NCI-H1417 (cell line): ENCODE results near the gene TMEM150B.
A peak's percentile ranks its signal among the peaks of the same experiment; 100 is the strongest.

ENCODE experiments used
- DNase-seq, 3 experiments: peaks; one replicate each; lab custom pipeline; 2025; lab: John Stamatoyannopoulos, UW

Gene TMEM150B

DNA sequence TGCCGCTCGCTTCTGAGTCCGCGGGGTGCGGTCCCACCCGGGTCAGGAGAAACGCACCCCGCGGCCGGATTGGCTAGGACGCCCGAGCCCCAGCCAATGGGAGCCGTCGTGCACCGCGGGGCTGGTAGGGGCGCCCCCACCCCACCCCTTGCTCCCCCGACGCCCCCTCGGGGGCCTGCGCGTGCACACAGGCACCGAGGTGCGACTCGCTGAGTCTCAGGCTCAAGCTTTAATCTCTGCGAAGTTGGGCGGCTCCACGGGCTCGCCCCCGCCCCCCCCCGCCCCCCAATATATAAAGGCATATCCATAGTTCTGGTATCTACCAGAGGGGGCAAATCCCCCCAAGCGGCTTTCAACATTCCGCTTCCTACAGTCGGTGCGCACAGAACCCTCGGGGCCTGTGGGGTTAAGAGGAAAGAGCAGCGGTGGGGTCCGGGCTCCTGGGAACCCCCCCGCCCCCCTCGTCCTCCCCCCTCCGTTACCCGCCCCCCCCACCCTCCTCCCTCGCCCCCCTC is 29.6 kb upstream of the TMEM150B start, which contains the start of gene COX6B2:
COX6B2 (minus strand) TSS at position 22 of the 515 bp plus-strand sequence. CDS start 198 bp downstream, outside the sequence.
- no peak for DNase-seq

- peak; percentile 55 to 62 (median 59) for DNase-seq
These were observed 28.9 kb upstream of the TMEM150B start for GRCh38 chr19:55353803-55354697.

DNA sequence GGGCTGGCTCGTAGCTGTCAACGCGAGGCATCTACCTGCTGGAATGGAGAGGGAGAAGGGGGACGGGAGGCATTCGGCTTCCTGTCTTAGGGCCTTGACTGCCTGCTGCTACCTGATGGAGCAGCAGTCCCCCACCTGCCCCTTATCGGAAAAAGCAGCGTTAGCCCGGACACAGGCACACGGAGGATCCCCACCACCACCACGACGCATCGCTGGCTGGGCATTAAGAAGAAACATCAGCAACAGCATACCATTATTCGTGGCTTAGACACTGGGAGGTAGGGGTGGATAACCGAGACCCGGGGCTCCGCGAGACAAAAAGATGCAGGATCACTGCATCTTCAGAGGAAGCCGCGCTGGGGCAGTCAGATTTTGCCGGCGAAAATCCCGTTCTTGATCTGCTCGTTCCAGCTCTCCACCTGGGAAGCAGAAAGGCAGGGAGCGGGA is 28.2 kb upstream of the TMEM150B start:
- DNase-seq: peak in 1 of 3 experiments; percentile 47

DNA sequence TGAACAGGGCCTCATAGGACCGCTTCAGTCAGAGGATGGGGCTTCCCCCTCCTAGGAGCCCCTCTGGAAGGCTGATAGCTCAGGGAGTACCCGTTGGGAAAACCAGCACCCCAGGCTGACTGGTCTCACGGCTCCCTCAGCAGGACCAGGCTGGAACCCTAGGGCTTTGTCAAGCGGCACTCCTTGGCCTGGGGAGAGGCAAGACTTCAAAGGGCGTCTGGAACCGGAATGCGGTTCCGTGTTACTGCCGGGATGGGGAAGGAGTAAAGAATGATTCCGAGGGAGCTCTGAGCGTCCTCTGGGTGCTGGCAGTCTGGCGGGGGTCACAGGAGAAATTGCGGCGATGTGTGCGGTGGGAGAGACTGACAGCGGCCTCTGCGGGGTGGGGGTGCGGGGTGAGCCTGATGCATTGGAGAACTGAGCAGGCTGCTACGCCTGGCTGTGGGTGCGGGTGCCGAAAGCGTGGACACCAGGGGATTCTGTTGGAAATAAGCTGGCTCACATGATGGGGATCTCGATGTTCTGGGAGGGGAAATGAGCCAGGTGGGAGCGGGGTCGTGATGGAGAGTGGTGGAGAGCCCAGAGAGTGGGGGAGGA is 27.5 kb upstream of the TMEM150B start:
- no peak for DNase-seq

DNA sequence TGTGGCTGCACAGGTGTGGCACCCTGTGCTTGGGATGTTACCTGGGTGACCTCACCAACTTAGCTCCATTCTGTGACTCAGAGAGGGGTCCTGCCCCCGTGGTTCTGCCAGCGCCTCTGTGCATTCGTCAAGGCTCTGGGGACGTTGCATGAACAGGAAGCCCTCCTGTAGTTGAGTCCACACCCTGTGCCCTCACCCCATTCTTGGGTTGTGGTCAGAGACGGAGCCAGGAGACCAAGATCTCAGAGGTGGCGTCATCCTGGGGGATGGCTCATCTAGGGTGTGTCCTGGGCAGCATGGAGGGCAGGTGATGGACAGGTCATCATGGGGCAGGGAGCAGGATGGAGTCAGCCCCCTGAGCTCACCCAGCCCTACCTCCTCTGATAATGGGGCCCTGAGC is 26.9 kb upstream of the TMEM150B start:
- DNase-seq: no peak

DNA sequence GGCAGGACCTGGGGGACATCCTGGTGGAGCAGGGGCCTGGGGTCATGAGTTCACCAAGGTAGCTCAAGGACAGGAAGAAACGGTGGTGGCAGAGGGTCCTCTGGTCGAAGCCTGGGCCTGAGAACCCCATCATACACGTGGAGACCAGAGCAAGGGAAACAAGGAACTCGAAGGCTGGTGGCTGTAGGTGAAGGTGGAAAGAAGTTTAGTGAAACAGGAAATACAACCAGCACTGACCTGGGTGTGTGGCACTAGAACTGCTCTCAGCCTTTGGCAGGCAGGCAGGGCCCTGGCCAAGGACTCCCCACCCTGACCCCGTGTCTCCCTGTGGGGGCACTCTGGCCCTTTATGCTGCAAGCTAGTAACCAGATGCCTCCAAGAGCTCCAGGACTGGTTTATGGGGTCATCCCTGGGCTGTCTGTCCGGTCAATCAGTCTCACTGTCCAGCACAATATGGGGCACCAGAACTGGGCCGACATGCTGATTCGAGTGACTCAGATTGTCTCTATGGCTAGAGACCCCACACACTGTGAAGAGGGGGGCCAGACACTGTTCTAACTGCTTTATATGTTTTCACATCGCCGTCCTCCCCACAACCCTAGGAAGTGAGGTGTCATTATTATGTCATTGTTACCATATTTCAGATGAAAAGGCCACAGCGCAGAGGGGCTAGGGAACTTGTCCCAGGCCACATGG is 25.6 kb upstream of the TMEM150B start:
- no peak for DNase-seq

- DNase-seq: peak in 1 of 3 experiments; percentile 35
These were observed 23.3 kb upstream of the TMEM150B start for GRCh38 chr19:55348317-55349034.

DNA sequence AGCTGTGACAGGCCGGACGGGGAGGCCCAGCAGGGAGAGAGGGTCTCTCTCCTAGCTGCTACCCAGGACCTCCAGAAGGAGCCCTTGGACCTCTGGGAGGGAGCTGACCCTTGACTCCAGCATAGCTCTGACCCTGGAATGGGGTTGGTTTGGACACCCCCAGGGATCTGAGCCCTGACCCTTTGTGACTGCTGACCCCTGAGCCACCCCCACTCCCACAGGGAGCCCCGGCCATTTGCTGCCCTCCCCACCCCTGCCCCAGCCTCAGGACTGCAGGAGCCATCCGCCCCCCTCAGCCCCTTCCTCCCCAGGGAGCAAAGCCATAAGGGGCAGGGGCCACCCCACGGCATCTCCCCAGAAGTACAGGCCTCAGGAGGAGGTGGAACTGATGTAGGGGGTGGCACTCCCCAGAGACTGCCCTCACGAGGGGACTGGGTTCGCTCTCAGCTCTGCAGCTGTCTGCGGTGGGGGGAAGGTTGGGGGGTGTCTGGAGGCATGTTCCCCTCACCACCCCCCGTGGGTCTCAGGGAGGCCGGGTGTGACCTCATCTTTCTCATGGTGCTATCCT is 22.4 kb upstream of the TMEM150B start:
- DNase-seq: no peak

DNA sequence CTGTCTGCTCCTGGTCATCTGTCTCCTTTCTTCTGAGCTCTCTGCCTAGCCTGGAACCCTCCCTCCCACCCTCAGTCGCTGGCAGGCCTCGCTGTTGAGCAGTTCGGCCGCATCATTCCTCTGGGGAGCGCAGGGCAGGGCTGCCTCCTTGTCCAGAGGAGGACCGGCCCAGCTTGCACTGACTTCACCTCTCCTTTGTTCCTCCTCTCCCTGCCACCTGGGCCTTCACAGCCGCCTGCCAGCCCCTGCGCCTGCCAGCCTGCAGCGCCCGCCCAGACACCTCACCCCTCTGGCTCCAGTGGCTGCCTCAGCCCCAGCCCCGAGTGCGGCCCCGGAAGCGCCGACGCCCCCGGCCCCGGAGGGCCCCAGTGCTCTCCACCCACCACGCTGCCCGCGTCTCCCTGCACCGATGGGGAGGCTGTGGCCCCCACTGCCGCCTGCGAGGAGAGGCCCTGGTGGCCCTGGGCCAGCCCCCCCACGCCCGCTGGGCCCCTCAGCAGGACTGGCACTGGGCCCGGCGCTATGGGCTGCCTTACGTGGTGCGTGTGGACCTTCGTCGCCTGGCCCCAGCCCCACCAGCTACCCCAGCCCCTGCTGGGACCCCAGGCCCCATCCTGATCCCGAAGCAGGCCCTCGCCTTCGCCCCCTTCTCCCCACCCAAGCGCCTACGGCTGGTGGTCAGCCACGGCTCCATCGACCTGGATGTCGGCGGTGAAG is 21.7 kb upstream of the TMEM150B start:
- DNase-seq: no peak

DNA sequence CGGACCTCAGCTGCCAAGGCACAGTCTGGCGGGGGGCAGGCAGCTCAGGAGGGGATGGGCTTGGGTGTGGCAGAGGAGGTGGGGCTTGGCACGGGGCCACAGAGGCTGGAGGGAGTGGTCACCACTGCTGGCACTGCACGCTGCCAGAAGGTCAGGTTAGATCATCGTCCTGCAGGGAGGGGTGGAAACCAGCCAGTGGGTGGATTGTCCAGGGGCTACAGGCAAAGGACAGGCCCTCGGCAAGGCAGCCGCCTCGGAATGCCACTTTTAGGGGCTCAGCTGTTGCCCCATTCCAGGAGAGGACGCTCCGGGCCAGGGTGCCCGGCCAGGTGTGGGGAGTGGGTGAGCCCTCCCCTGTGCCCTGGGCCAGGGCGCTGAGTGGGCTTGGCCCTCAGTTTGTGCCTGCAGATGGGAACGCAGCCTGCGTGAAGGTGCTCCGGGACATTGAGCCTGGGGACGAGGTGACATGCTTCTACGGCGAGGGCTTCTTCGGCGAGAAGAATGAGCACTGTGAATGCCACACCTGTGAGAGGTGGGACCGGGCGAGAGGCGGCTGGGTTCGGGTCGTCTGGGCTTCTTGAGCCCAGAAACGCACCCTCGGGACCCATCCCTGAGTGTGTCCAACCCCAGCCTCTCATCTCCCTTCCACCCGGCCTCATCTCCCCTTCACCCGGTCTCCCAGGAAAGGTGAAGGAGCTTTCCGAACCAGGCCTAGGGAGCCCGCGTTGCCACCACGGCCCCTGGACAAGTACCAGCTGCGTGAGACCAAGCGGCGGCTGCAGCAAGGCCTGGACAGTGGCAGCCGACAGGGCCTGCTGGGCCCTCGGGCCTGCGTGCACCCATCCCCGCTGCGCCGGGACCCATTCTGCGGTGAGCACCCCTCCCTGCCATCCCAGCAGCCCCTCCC is 20.9 kb upstream of the TMEM150B start:
- no peak for DNase-seq

DNA sequence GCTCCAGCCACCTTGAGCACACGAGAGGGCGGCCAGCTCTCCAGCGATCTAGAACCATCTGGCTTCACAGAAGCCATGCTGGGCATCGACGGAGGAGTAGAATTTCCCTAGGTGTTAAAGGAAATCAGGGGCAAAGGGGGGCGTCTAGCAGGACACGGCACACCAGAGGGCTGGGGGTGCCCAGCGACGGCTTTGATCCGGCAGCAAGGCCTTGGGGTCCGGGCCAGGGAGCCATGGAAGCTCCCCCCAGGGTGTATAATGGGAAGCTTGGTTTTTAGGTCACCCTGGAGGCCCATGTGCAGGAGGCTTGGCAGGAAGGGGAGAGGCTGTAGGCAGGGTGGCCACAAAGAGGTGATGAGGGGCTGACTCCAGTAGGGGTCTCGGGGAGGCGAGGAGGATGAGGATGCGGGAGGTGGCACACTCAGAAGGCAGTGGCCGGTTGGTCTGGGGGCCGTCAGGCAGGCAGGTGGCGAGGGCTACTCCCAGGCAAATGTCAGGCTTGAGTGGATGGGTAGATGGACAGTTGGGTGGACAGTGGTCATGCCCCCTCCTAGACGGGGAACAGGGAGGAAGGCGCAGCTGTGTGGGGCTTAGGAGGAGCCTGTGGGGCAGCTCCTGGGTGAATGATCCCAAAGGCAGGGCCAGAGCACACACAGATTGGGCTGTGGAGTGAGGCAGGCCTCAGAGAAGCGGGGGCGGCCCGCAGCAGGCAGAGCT is 20.1 kb upstream of the TMEM150B start:
- no peak for DNase-seq

- DNase-seq: peak in 1 of 3 experiments; percentile 16
These were observed 19.3 kb upstream of the TMEM150B start for GRCh38 chr19:55344444-55344843.

DNA sequence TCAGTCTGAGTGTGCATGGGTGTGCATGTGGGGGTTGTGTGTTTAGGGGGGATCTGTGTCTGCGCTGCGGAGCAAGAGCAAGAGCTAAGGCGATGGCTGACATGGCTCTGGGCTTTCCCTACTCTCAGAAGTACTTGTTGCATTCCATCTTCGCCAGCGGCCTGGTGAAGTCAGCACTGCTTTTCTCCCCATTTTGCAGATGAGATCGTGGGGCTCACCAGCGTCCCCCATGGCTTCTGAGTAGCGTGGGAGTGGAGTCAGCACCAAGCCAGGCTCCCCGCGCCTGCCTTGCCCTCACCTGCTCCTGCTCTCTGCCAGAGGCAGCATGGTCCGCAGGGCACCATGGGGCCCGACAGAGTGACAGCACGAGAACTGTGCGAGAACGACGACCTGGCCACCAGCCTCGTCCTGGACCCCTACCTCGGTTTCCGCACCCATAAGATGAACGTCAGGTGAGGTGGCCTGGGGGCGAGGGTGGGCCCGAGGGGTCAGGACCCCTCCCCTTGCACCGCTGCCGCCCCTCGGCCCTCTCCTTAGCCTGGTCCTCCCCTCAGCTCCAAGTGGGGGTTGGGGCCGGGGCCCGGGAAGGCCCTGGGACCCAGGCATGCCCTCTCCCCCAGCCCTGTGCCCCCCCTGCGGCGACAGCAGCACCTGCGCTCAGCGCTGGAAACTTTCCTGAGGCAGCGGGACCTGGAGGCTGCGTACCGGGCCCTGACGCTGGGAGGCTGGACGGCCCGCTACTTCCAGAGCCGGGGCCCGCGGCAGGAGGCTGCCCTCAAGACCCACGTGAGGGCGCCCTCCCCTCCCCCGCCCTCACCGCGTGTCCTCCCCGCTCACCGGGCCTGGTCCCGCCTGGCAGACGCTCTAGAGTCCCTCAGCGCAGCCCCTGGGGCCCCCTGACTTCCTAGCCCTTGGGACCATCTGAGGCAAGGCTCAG is 16.7 kb upstream of the TMEM150B start:
- no peak for DNase-seq

DNA sequence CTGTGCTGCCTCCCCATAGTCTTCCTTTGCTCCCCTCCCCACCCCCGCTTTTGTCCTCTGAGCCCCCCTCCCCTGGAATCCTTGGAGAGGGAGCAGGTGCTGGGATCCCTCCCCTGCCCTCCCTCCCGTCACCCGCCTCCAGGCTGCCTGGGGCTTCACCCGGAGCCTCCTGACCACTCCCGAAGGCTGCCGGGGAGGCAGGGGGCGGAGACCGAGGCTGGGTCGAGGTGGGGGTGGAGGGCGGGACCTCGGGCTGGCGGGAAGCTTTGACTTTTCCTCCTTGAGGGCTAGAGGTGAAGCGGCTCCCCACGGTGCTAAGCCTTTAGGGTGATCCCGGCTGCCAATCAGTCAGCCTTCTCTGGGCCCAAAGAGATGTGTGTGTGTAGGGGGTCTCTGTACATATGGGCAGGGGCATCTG is 16.0 kb upstream of the TMEM150B start:
- peak; percentile 87 to 93 (median 88) for DNase-seq

DNA sequence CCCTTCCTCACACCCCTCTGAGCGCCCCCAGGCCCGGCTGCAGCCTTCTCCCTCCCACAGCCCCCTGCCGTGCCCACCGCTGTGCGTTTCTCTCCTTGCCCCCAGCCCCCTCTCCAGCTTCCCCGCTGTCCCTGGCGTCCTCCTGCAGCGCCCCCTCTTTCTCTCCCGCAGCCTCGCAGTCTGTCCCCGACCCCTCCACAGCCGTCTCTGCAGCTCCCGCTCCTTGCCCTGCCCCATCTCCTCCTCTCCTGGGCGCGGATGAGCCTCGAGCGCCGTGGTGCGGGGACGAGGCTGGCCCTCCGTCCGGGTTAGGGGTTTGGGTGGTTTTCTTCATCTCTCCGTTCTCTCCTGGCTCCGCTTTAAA is 15.6 kb upstream of the TMEM150B start:
- peak in 1 of 3 experiments; percentile 86 for DNase-seq

DNA sequence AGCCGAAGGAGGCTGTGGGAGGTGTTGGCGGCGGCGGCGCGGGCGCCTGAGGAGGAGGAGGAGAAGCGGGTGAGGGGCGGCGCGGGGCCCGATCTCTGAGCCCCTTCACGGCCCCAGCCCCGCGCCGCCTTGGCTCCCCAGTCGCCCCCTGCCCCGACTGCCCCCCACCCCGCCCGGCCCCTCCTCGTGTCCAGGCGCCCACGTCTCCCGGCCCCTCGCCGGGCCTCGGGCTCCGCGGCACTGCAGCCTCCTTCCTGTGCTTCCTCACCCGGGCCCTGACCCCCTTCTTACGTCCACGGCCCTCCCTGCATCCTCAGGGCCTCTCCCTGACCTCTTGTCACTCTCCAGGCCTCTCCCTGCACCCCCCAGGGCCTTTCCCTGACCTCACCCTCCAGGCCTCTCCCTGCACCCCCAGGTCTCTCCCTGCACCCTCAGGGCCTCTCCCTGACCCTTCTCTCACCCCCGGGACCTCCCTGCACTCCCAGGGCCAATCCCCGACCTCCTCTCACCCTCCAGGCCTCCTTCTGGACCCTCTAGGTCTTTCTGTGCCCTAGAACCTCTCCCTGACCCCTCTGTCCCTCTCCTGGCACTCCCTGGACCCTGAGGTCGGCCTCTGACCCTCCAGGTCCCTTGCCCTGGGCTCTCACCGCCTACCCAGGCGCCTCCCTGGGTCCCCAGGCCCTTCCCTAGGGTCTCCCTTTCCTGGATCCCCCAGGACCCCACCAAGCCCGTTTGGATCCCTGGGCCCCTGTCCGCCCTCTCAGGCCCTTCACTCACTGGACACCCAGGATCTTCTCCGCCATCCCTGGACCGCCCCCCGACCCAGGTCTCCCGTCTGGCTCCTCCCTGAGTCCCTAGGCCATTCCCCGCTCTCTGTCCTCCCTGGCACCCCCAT is 15.0 kb upstream of the TMEM150B start:
- DNase-seq: peak in 2 of 3 experiments; percentile 63 to 64
